IPS-18a (cell line): ENCODE results near the gene MAST2.
"Not testable (repeated sequence)": the region's sequence is repeated elsewhere in the genome, so short reads cannot be mapped to it uniquely, and the experiment has no call there.

Experiments used
- H3K27ac ChIP-seq: one replicate; pipeline ENCODE4 v1.5.1; 2013; ENCODE audit warnings: low read length
- H3K27me3 ChIP-seq: one replicate; pipeline ENCODE4 v1.6.1; 2013; ENCODE audit warnings: mild to moderate bottlenecking, low read length; ENCODE audit not compliant: control insufficient read depth, insufficient read depth
- H3K36me3 ChIP-seq: one replicate; pipeline ENCODE4 v1.6.1; 2013; ENCODE audit warnings: low read depth, low read length; ENCODE audit not compliant: control insufficient read depth
- H3K4me1 ChIP-seq: one replicate; pipeline ENCODE4 v1.6.1; 2013; ENCODE audit warnings: low read depth, low read length; ENCODE audit not compliant: control insufficient read depth
- H3K4me3 ChIP-seq: one replicate; pipeline ENCODE4 v1.5.1; 2013; ENCODE audit warnings: low read length
- H3K9ac ChIP-seq: one replicate; pipeline ENCODE4 v1.6.1; 2013; ENCODE audit warnings: mild to moderate bottlenecking, low read length, moderate library complexity
- H3K9me3 ChIP-seq: one replicate; pipeline ENCODE4 v1.6.1; 2013; ENCODE audit warnings: low read depth, low read length; ENCODE audit not compliant: control insufficient read depth

Gene MAST2

DNA sequence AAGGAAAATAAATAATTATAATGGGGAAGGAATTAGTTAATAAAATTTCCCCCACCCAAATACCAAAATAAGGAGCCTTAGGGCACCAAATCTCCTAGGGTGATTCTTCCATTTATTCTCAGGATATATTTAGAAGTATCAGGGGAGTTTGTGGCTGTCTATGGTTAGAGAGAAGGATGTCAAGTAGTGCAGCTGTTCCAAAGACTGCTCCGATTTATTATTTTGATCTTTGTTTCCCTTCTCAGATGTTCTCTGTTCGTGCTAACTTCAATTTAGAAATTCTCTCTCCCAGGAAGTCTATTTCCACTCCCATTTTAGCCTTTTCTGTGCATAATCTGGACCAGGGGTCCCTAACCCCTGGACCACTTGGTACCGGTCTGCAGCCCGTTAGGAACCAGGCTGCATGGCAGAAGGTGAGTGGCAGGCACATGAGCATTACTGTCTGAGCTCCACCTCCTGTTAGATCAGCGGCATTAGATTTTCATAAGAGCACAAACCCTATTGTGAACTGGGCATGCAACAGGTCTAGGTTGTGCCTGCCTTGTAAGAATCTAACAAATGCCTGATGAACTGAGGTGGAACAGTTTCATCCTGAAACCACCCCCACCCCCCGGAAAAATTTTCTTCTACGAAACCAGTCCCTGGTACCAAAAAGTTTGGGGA is 9.3 kb upstream of the MAST2 start:
- H3K9ac ChIP-seq: no peak overlapping the region
- H3K4me1 ChIP-seq: no peaks in the 10 kb centered on the region
- no peak overlapping the region for H3K4me3 ChIP-seq
- no peaks in the 10 kb centered on the region for H3K36me3 ChIP-seq
- H3K27me3 ChIP-seq: no peaks in the 10 kb centered on the region
- H3K9me3 ChIP-seq: no peaks in the 10 kb centered on the region
- no peak overlapping the region for H3K27ac ChIP-seq

GRCh38 chr1:45796381-45796780 is 7.0 kb upstream of the MAST2 start:
- Histone ChIP-seq H3K4me1 (no peaks in the 10 kb centered on the region), H3K4me3 (no peak overlapping the region), H3K27me3 (no peaks in the 10 kb centered on the region), H3K36me3 (no peaks in the 10 kb centered on the region), H3K9ac (no peak overlapping the region), H3K27ac (no peak overlapping the region), H3K9me3 (no peaks in the 10 kb centered on the region)

GRCh38 chr1:45796946-45797345 is 6.5 kb upstream of the MAST2 start:
- Histone ChIP-seq H3K4me1 (no peaks in the 10 kb centered on the region), H3K27me3 (no peaks in the 10 kb centered on the region), H3K9ac (no peak overlapping the region), H3K4me3 (no peak overlapping the region), H3K27ac (no peak overlapping the region), H3K9me3 (no peaks in the 10 kb centered on the region), H3K36me3 (no peaks in the 10 kb centered on the region)

DNA sequence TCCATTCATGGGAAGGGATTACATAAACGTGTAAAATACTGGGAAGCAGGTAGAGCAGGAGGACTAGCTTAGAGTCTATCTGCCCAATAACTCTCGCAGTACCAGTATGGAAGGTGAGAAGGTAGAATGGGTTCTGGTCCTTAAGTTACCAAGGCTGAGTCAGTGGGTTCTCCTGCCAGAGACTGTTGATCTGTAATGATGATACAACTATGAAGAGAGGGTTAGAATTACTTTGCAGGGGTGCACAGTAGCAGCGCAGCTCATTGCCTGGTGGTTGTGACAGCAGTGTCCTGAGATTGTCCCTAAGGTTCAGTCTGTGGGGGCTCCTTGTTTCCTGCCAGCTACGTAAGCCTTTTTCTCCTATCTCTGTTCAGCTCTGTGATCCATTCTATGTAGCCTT is 2.5 kb upstream of the MAST2 start:
- no peaks in the 10 kb centered on the region for H3K9me3 ChIP-seq
- no peak overlapping the region for H3K4me3 ChIP-seq
- no peaks in the 10 kb centered on the region for H3K27me3 ChIP-seq
- H3K36me3 ChIP-seq: no peaks in the 10 kb centered on the region
- H3K4me1 ChIP-seq: peaks cover 9% of the 10 kb centered on the region
- no peak overlapping the region for H3K27ac ChIP-seq
- H3K9ac ChIP-seq: no peak overlapping the region

- Histone ChIP-seq H3K27ac (peak overlapping the region; percentile 42), H3K4me3 (peak overlapping the region; percentile 74), H3K4me1 (peaks cover 9% of the 10 kb centered on the region), H3K36me3 (no peaks in the 10 kb centered on the region), H3K9ac (peak overlapping the region; percentile 58), H3K9me3 (no peaks in the 10 kb centered on the region), H3K27me3 (no peaks in the 10 kb centered on the region)
Observed at GRCh38 chr1:45802343-45803298, 791 bp upstream of the MAST2 start.

GRCh38 chr1:45803781-45804668 is 613 bp downstream of the MAST2 start:
- H3K27me3 ChIP-seq, H3K27ac ChIP-seq, H3K4me1 ChIP-seq, H3K9me3 ChIP-seq, H3K36me3 ChIP-seq: not testable (repeated sequence)
- H3K4me3 ChIP-seq: peak overlapping the region; percentile 97
- H3K9ac ChIP-seq: peak overlapping the region; percentile 78

DNA sequence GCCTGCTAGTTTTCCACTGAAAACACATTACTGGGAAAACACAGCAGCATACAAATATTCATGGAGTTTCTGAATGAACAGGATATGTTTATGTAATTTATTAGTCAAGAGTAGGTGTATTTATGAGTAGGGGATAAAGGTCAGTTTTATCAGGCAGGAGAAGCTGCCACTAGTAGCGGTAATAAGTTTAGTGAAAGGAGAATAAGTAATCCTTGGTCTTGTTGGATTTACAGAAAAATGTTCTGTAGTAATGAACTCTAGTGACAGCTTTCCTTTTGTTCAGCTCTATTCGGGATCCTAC is 1.2 kb downstream of the MAST2 start:
- H3K27me3 ChIP-seq: no peaks in the 10 kb centered on the region
- H3K27ac ChIP-seq: no peak overlapping the region
- peaks cover 9% of the 10 kb centered on the region for H3K4me1 ChIP-seq
- H3K9me3 ChIP-seq: no peaks in the 10 kb centered on the region
- H3K36me3 ChIP-seq: peaks cover 4% of the 10 kb centered on the region
- H3K9ac ChIP-seq: peak overlapping the region; percentile 78
- peak overlapping the region; percentile 97 for H3K4me3 ChIP-seq

DNA sequence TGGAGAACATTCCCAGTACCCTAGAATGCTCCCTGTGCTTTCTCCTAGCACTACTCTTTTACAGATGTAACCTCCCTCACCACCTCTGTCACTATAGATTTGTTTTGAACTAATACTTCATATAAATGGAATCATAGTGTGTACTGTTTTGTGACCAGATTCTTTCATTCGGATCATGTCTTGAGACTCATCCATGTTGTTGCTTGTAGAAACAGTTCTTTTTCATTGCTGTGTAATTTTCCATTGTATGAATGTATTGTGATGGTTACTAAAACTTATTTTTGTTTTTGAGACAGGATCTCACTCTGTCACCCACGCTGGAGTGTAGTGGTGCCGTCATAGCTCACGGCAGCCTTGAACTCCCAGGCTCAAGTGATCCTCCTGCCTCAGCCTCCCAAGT is 2.7 kb downstream of the MAST2 start:
- peaks cover 9% of the 10 kb centered on the region for H3K4me1 ChIP-seq
- H3K27me3 ChIP-seq: no peaks in the 10 kb centered on the region
- peaks cover 4% of the 10 kb centered on the region for H3K36me3 ChIP-seq
- H3K27ac ChIP-seq: no peak overlapping the region
- no peak overlapping the region for H3K9ac ChIP-seq
- no peaks in the 10 kb centered on the region for H3K9me3 ChIP-seq
- no peak overlapping the region for H3K4me3 ChIP-seq

DNA sequence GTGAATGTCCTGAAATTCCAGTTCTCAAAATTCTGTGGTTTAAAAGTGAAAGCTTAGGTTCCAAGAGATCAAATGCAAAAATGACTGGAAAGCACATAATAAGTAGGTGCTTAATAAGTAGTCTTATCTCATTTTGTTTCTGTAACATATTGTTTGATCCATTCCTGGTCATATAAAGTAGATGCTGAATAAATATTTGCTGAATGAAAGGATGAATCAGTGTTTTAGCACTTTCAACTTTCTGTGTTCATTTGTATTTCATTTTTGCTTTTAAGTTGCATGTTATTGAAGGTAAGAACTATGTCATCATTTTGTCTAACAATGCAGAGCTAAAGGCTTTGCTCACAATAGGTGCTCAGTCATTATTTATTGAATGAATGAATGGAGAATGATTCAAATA is 6.3 kb downstream of the MAST2 start:
- H3K4me3 ChIP-seq: no peak overlapping the region
- H3K4me1 ChIP-seq: no peaks in the 10 kb centered on the region
- H3K36me3 ChIP-seq: peaks cover 8% of the 10 kb centered on the region
- H3K27me3 ChIP-seq: no peaks in the 10 kb centered on the region
- H3K9ac ChIP-seq: no peak overlapping the region
- H3K9me3 ChIP-seq: no peaks in the 10 kb centered on the region
- H3K27ac ChIP-seq: no peak overlapping the region

- H3K36me3 ChIP-seq: peaks cover 4% of the 10 kb centered on the region
- H3K27me3 ChIP-seq: no peaks in the 10 kb centered on the region
- no peaks in the 10 kb centered on the region for H3K9me3 ChIP-seq
- no peak overlapping the region for H3K27ac ChIP-seq
- H3K9ac ChIP-seq: no peak overlapping the region
- no peak overlapping the region for H3K4me3 ChIP-seq
- H3K4me1 ChIP-seq: no peaks in the 10 kb centered on the region
Observed at GRCh38 chr1:45814776-45815175, 11.4 kb downstream of the MAST2 start.

DNA sequence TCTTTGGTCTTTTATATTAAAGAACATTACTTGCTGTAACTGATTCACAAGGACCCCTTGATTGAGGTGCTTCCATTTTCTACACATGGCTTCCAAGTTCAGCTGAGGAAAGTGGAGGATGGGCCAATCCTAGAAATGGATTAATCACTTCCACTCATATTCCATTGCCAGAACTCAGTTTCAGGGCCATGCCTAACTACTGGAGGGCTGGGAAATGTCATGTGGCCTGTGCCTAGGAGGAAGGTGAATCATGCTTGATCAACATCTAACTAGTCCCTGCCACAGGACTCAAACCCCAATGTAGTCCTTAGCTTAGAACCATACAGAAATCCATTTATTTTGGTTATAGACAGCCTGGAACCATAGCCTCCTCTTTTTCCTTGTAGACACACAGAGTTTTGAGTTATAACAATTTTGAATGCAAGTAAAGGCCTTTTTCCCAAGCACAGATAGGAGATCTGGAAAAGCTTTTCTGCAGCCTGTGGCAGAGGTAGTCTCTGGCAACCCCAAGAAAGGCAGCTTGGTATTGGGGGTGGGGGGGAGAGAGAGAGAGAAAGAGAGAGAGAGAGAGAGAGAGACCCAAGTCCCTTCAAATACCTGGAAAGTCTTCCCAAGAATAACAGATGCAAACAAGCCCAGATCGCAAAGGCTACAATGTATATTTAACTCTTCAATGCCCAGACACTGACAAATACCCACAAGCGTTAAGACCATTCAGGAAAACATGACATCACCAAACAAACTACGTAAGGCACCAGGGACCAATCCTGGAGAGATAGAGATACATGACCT is 12.5 kb downstream of the MAST2 start:
- H3K4me1 ChIP-seq: no peaks in the 10 kb centered on the region
- no peaks in the 10 kb centered on the region for H3K9me3 ChIP-seq
- H3K9ac ChIP-seq: no peak overlapping the region
- H3K36me3 ChIP-seq: peaks cover 4% of the 10 kb centered on the region
- H3K27ac ChIP-seq: no peak overlapping the region
- H3K27me3 ChIP-seq: no peaks in the 10 kb centered on the region
- no peak overlapping the region for H3K4me3 ChIP-seq
